ENCODE data around the gene ID1.
"Not testable (repeated sequence)": the region's sequence is repeated elsewhere in the genome, so short reads cannot be mapped to it uniquely, and the experiment has no call there.

The ID1 gene

GRCh38 chr20:31596412-31596715 lies 8.7 kb upstream of the ID1 start:
- Histone ChIP-seq H3K4me1 (ENCODE audit: control insufficient read depth in 2 of 2, insufficient read depth in 1 of 2, low read depth in 1 of 2, low read length in 2 of 2) (peaks cover 8 to 12% of the 10 kb centered on the region in 2 donors), H2BK5ac (ENCODE audit: low read length) (peak overlapping the region; percentile 88), H2AFZ (ENCODE audit: low read length) (peak overlapping the region; percentile 56), H4K8ac (ENCODE audit: low read depth, low read length) (peak overlapping the region; percentile 52), H2BK120ac (ENCODE audit: low read depth, low read length) (peak overlapping the region; percentile 98), H3K9ac (ENCODE audit: low read depth, low read length, poor library complexity) (peak overlapping the region; percentile 72), H2BK12ac (ENCODE audit: low read length) (peak overlapping the region; percentile 99), H2BK15ac (ENCODE audit: low read length) (peak overlapping the region; percentile 87), H3K23ac (ENCODE audit: low read depth, low read length, poor library complexity) (peak overlapping the region; percentile 87), H3K14ac (ENCODE audit: low read length) (peak overlapping the region; percentile 77), H3K18ac (ENCODE audit: low read length) (peak overlapping the region; percentile 82), H2AK5ac (ENCODE audit: low read depth, low read length) (peak overlapping the region; percentile 93)
- WGBS, 2 donors (ENCODE audit: extremely low coverage in 2 of 2, insufficient read length in 2 of 2, insufficient replicate concordance in 1 of 2) = no CpG with 5 or more reads among the region's 4 CpGs
- H3K36me3 ChIP-seq (replicated peaks in 1 of 2; ENCODE audit: control insufficient read depth in 2 of 2, insufficient read depth in 2 of 2, low read length in 2 of 2); DNase-seq (ENCODE audit: low spot score); H3K9me3 ChIP-seq (replicated peaks in 1 of 2; ENCODE audit: control insufficient read depth in 2 of 2, insufficient read depth in 1 of 2, low read depth in 1 of 2, low read length in 2 of 2); H3K4ac ChIP-seq (ENCODE audit: low read length); H3K27me3 ChIP-seq (ENCODE audit: control insufficient read depth in 3 of 3, insufficient read depth in 3 of 3, low read depth in 1 of 3, low read length in 3 of 3); H4K91ac ChIP-seq (ENCODE audit: low read depth, low read length, poor library complexity); H3K4me3 ChIP-seq (ENCODE audit: low read length in 2 of 2); H3K79me1 ChIP-seq (ENCODE audit: low read depth, low read length); H3K27ac ChIP-seq (replicated peaks; ENCODE audit: low read length); H3K4me2 ChIP-seq (ENCODE audit: insufficient read depth, low read length, poor library complexity, severe bottlenecking): not testable (repeated sequence)

- H2BK12ac ChIP-seq (ENCODE audit: low read length) = no peak overlapping the region
- no peaks in the 10 kb centered on the region for H3K79me1 ChIP-seq (ENCODE audit: low read depth, low read length)
- no peaks in the 10 kb centered on the region for H3K27me3 ChIP-seq (ENCODE audit: control insufficient read depth in 3 of 3, insufficient read depth in 3 of 3, low read depth in 1 of 3, low read length in 3 of 3)
- H2BK120ac ChIP-seq (ENCODE audit: low read depth, low read length) = no peak overlapping the region
- no peak overlapping the region for H3K23ac ChIP-seq (ENCODE audit: low read depth, low read length, poor library complexity)
- no peaks in the 10 kb centered on the region for H3K36me3 ChIP-seq (replicated peaks in 1 of 2; ENCODE audit: control insufficient read depth in 2 of 2, insufficient read depth in 2 of 2, low read length in 2 of 2)
- no peak overlapping the region for H3K4me2 ChIP-seq (ENCODE audit: insufficient read depth, low read length, poor library complexity, severe bottlenecking)
- H3K4ac ChIP-seq (ENCODE audit: low read length) = no peak overlapping the region
- no CpG with 5 or more reads among the region's 4 CpGs for WGBS, 2 donors (ENCODE audit: extremely low coverage in 2 of 2, insufficient read length in 2 of 2, insufficient replicate concordance in 1 of 2)
- no peak overlapping the region for H3K18ac ChIP-seq (ENCODE audit: low read length)
- H3K14ac ChIP-seq (ENCODE audit: low read length) = no peak overlapping the region
- DNase-seq (ENCODE audit: low spot score) = no peak
- H2BK15ac ChIP-seq (ENCODE audit: low read length) = no peak overlapping the region
- H3K4me3 ChIP-seq (ENCODE audit: low read length in 2 of 2) = no peak overlapping the region
- no peak overlapping the region for H4K8ac ChIP-seq (ENCODE audit: low read depth, low read length)
- no peaks in the 10 kb centered on the region for H3K9me3 ChIP-seq (replicated peaks in 1 of 2; ENCODE audit: control insufficient read depth in 2 of 2, insufficient read depth in 1 of 2, low read depth in 1 of 2, low read length in 2 of 2)
- no peak overlapping the region for H3K9ac ChIP-seq (ENCODE audit: low read depth, low read length, poor library complexity)
- no peak overlapping the region for H2AFZ ChIP-seq (ENCODE audit: low read length)
- H2AK5ac ChIP-seq (ENCODE audit: low read depth, low read length) = no peak overlapping the region
- no peak overlapping the region for H2BK5ac ChIP-seq (ENCODE audit: low read length)
- H3K4me1 ChIP-seq (ENCODE audit: control insufficient read depth in 2 of 2, insufficient read depth in 1 of 2, low read depth in 1 of 2, low read length in 2 of 2) = peaks cover 8 to 12% of the 10 kb centered on the region in 2 donors
- no peak overlapping the region for H3K27ac ChIP-seq (replicated peaks; ENCODE audit: low read length)
- H4K91ac ChIP-seq (ENCODE audit: low read depth, low read length, poor library complexity) = no peak overlapping the region
Measured at GRCh38 chr20:31596831-31597480, 8.1 kb upstream of the ID1 start.

GRCh38 chr20:31597481-31597855 lies 7.6 kb upstream of the ID1 start:
- H3K4me2 ChIP-seq (ENCODE audit: insufficient read depth, low read length, poor library complexity, severe bottlenecking) = no peak overlapping the region
- H3K79me1 ChIP-seq (ENCODE audit: low read depth, low read length) = no peaks in the 10 kb centered on the region
- H2AFZ ChIP-seq (ENCODE audit: low read length) = no peak overlapping the region
- no peak for DNase-seq (ENCODE audit: low spot score)
- H3K4ac ChIP-seq (ENCODE audit: low read length) = no peak overlapping the region
- H4K91ac ChIP-seq (ENCODE audit: low read depth, low read length, poor library complexity) = no peak overlapping the region
- no CpG with 5 or more reads among the region's 2 CpGs for WGBS, 2 donors (ENCODE audit: extremely low coverage in 2 of 2, insufficient read length in 2 of 2, insufficient replicate concordance in 1 of 2)
- no peak overlapping the region for H3K27ac ChIP-seq (replicated peaks; ENCODE audit: low read length)
- H2BK15ac ChIP-seq (ENCODE audit: low read length) = no peak overlapping the region
- no peak overlapping the region for H3K4me3 ChIP-seq (ENCODE audit: low read length in 2 of 2)
- no peaks in the 10 kb centered on the region for H3K27me3 ChIP-seq (ENCODE audit: control insufficient read depth in 3 of 3, insufficient read depth in 3 of 3, low read depth in 1 of 3, low read length in 3 of 3)
- H3K36me3 ChIP-seq (replicated peaks in 1 of 2; ENCODE audit: control insufficient read depth in 2 of 2, insufficient read depth in 2 of 2, low read length in 2 of 2) = no peaks in the 10 kb centered on the region
- no peak overlapping the region for H4K8ac ChIP-seq (ENCODE audit: low read depth, low read length)
- no peak overlapping the region for H3K18ac ChIP-seq (ENCODE audit: low read length)
- H2AK5ac ChIP-seq (ENCODE audit: low read depth, low read length) = no peak overlapping the region
- H3K9me3 ChIP-seq (replicated peaks in 1 of 2; ENCODE audit: control insufficient read depth in 2 of 2, insufficient read depth in 1 of 2, low read depth in 1 of 2, low read length in 2 of 2) = no peaks in the 10 kb centered on the region
- H2BK120ac ChIP-seq (ENCODE audit: low read depth, low read length) = no peak overlapping the region
- no peak overlapping the region for H2BK5ac ChIP-seq (ENCODE audit: low read length)
- H3K14ac ChIP-seq (ENCODE audit: low read length) = no peak overlapping the region
- H3K4me1 ChIP-seq (ENCODE audit: control insufficient read depth in 2 of 2, insufficient read depth in 1 of 2, low read depth in 1 of 2, low read length in 2 of 2) = peaks cover 8 to 12% of the 10 kb centered on the region in 2 donors
- H3K9ac ChIP-seq (ENCODE audit: low read depth, low read length, poor library complexity) = no peak overlapping the region
- no peak overlapping the region for H2BK12ac ChIP-seq (ENCODE audit: low read length)
- no peak overlapping the region for H3K23ac ChIP-seq (ENCODE audit: low read depth, low read length, poor library complexity)

DNA sequence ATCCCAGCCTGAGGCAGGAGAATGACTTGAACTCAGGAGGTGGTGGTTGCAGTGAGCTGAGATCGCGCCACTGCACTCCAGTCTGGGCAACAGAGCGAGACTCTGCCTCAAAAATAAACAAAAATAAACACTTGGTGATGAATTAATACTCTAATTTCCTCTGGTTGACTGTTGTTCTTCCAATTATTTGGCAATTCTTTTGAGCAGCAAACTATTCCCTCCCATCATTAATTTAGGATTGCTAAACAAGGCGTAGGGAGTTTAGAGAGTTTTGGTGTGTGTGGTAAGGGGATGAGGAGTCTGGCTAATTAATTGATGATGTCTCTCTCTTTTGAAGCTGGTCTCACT lies 2.7 kb upstream of the ID1 start:
- Histone ChIP-seq H3K27me3 (ENCODE audit: control insufficient read depth in 3 of 3, insufficient read depth in 3 of 3, low read depth in 1 of 3, low read length in 3 of 3) (peaks cover 0 to 21% (median 11%) of the 10 kb centered on the region in 3 experiments), H3K14ac (ENCODE audit: low read length) (no peak overlapping the region), H3K4me1 (ENCODE audit: control insufficient read depth in 2 of 2, insufficient read depth in 1 of 2, low read depth in 1 of 2, low read length in 2 of 2) (peaks cover 15 to 32% of the 10 kb centered on the region in 2 donors), H4K8ac (ENCODE audit: low read depth, low read length) (no peak overlapping the region), H2BK120ac (ENCODE audit: low read depth, low read length) (no peak overlapping the region), H2BK12ac (ENCODE audit: low read length) (no peak overlapping the region), H3K18ac (ENCODE audit: low read length) (no peak overlapping the region), H3K4me3 (ENCODE audit: low read length in 2 of 2) (no peak overlapping the region), H3K9me3 (replicated peaks in 1 of 2; ENCODE audit: control insufficient read depth in 2 of 2, insufficient read depth in 1 of 2, low read depth in 1 of 2, low read length in 2 of 2) (no peaks in the 10 kb centered on the region), H2AK5ac (ENCODE audit: low read depth, low read length) (no peak overlapping the region), H2AFZ (ENCODE audit: low read length) (no peak overlapping the region), H3K4ac (ENCODE audit: low read length) (no peak overlapping the region), H4K91ac (ENCODE audit: low read depth, low read length, poor library complexity) (no peak overlapping the region), H3K4me2 (ENCODE audit: insufficient read depth, low read length, poor library complexity, severe bottlenecking) (no peak overlapping the region), H2BK5ac (ENCODE audit: low read length) (no peak overlapping the region), H3K79me1 (ENCODE audit: low read depth, low read length) (no peaks in the 10 kb centered on the region), H3K36me3 (replicated peaks in 1 of 2; ENCODE audit: control insufficient read depth in 2 of 2, insufficient read depth in 2 of 2, low read length in 2 of 2) (peaks cover 0 to 1% of the 10 kb centered on the region in 2 donors), H3K23ac (ENCODE audit: low read depth, low read length, poor library complexity) (no peak overlapping the region), H2BK15ac (ENCODE audit: low read length) (no peak overlapping the region), H3K27ac (replicated peaks; ENCODE audit: low read length) (no peak overlapping the region), H3K9ac (ENCODE audit: low read depth, low read length, poor library complexity) (no peak overlapping the region)
- WGBS, 2 donors (ENCODE audit: extremely low coverage in 2 of 2, insufficient read length in 2 of 2, insufficient replicate concordance in 1 of 2) = 100% methylated on average over 1 of the region's 4 CpGs; no CpG with 5 or more reads in 1 of the 2 donors
- no peak for DNase-seq (ENCODE audit: low spot score)

All from neuronal stem cell (in vitro differentiated cells).